K562 (cell line): ENCODE results near the gene PRKAR2B. TPM values are rescaled to one million over a fixed set of nuclear protein-coding genes. Genes with fewer than 3 reads are reported as not detected.

Source experiments
- CREB3 ChIP-seq: fragments of 450-650 bp; conservative IDR thresholded peaks from 2 replicates; pipeline ENCODE4 v1.6.1; 2016; ENCODE audit warnings: missing genetic modification characterization, low read depth, mild to moderate bottlenecking, missing compliant biosample characterization, moderate library complexity
- CREB3L1 ChIP-seq: fragments of 450-650 bp; IDR thresholded peaks from 2 replicates; pipeline ENCODE4 v1.6.1; 2014; ENCODE audit warnings: low read depth, mild to moderate bottlenecking, moderate library complexity, borderline replicate concordance
- CSDE1 ChIP-seq, 2 experiments: fragments of 450-650 bp; IDR thresholded peaks; 2 replicates each; pipeline ENCODE4 v1.6.1; 2016; ENCODE audit warnings: mild to moderate bottlenecking in 1 of 2
- ESRRA ChIP-seq: fragments of 450-650 bp; IDR thresholded peaks from 2 replicates; pipeline ENCODE4 v1.6.1; 2014; ENCODE audit warnings: low read depth, mild to moderate bottlenecking, moderate library complexity, borderline replicate concordance
- LEF1 ChIP-seq: fragments of 450-650 bp; IDR thresholded peaks from 2 replicates; pipeline ENCODE4 v1.6.1; 2016; ENCODE audit warnings: mild to moderate bottlenecking
- MAFK ChIP-seq: IDR thresholded peaks from 2 replicates; pipeline ENCODE4 v1.6.1; 2011; ENCODE audit warnings: low read length, improper control_type of control experiment
- MGA ChIP-seq: fragments of 450-650 bp; IDR thresholded peaks from 2 replicates; pipeline ENCODE4 v1.6.1; 2016; ENCODE audit warnings: mild to moderate bottlenecking, moderate library complexity
- MYNN ChIP-seq, 2 experiments: sonication (generic); formaldehyde crosslinking in 1 of 2; IDR thresholded peaks; 2 replicates each; pipeline versions ENCODE4 v1.5.0 to v1.6.1; 2016 to 2020; ENCODE audit warnings: antibody characterized with exemption in 1 of 2, missing genetic modification reagents in 1 of 2
- PHB ChIP-seq: fragments of 250-450 bp; sonication (Bioruptor Pico); IDR thresholded peaks from 2 replicates; pipeline ENCODE4 v1.5.0; 2021
- POLR3A ChIP-seq: IDR thresholded peaks from 2 replicates; pipeline ENCODE4 v1.6.1; 2011; ENCODE audit warnings: borderline replicate concordance, mild to moderate bottlenecking, moderate library complexity; ENCODE audit not compliant: insufficient read length, insufficient read depth; ENCODE audit errors: extremely low read depth
- RBFOX2 ChIP-seq: fragments of 200-400 bp; formaldehyde crosslinking; IDR thresholded peaks from 2 replicates; pipeline ENCODE4 v1.6.1; 2017; ENCODE audit warnings: low read depth, mild to moderate bottlenecking, low read length, moderate library complexity
- ZNF507 ChIP-seq: conservative IDR thresholded peaks from 2 replicates; pipeline ENCODE4 v1.6.1; 2017; ENCODE audit warnings: missing genetic modification characterization, missing compliant biosample characterization
- polyA plus RNA-seq, 8 experiments: library from polyadenylated mRNA; depleted of rRNA in 4 of 8; stranded (reverse) in 5 of 8; unstranded in 3 of 8; fragments of >200 nt; fragmentation: Nextera tagmentation in 2 of 8; fragmentation: Illumina TruSeq in 1 of 8; extraction: Ambion mirVana in 2 of 8; extraction: Trizol in 1 of 8; gene quantifications; 2 replicates each; pipeline versions ENCODE4 v1.2.1 to v1.2.3, GENCODE V29; 2011 to 2014; ENCODE audit warnings: inconsistent platforms in 1 of 8, missing spikeins in 1 of 8
- total RNA-seq, 7 experiments: library from RNA; depleted of rRNA in 6 of 7; stranded (reverse); fragments of >200 nt in 6 of 7; fragmentation: Illumina TruSeq in 2 of 7; extraction: Trizol in 2 of 7; gene quantifications; 2 replicates each; pipeline versions ENCODE4 v1.2.1 to v1.2.3, GENCODE V29; 2011 to 2021; ENCODE audit warnings: low replicate concordance in 1 of 7

The PRKAR2B gene
- total and polyA plus RNA-seq, 9 of the 15 experiments (the other 6 are each of a cell fraction or from before 2014, with no cell fraction given), result 59.0 to 173 (median 129) TPM

- TF ChIP-seq MGA (no peak), PHB (CRISPR knock-in tag) (no peak), CREB3 (tag) (no peak; the same call in 1 of the 2 replicates), RBFOX2 (no peak), LEF1 (no peak), CSDE1 (IDR thresholded peaks at IDR 0.05) (0 out of 4 replicates have a peak, but pooled peaks of 1 of the 2 experiments have one; percentile 50), ZNF507 (tag) (no peak), POLR3A (no peak), ESRRA (no peak), MAFK (0 out of 2 replicates have a peak, but pooled peaks have one; percentile 2), MYNN (IDR thresholded peaks at IDR 0.05) (no peak), MYNN (CRISPR knock-in tag; IDR thresholded peaks at IDR 0.05) (no peak), CREB3L1 (no peak)
Measured at GRCh38 chr7:107032720-107033438, 11.6 kb upstream of the PRKAR2B start (continued).
